Coronary artery (tissue), 2 donors: ENCODE measurements around the gene HIVEP2.

Experiments
- DNase-seq: peaks from one replicate; pipeline ENCODE4 v3.0.0-alpha.2; 2017; ENCODE audit warnings: low spot score
- H3K27ac ChIP-seq, 2 donors: fragments of 200-600 bp; sonication (generic); one replicate each; pipeline ENCODE4 v1.5.1; 2016 to 2019
- H3K4me3 ChIP-seq: fragments of 200-600 bp; sonication (generic); 2 replicates; pipeline ENCODE4 v1.5.1; 2016; ENCODE audit warnings: mild to moderate bottlenecking, moderate library complexity
- CTCF ChIP-seq: fragments of 200-600 bp; sonication (generic); IDR thresholded peaks from one replicate; pipeline ENCODE4 v1.5.1; 2019; ENCODE audit warnings: antibody characterized with exemption

The HIVEP2 gene

DNA sequence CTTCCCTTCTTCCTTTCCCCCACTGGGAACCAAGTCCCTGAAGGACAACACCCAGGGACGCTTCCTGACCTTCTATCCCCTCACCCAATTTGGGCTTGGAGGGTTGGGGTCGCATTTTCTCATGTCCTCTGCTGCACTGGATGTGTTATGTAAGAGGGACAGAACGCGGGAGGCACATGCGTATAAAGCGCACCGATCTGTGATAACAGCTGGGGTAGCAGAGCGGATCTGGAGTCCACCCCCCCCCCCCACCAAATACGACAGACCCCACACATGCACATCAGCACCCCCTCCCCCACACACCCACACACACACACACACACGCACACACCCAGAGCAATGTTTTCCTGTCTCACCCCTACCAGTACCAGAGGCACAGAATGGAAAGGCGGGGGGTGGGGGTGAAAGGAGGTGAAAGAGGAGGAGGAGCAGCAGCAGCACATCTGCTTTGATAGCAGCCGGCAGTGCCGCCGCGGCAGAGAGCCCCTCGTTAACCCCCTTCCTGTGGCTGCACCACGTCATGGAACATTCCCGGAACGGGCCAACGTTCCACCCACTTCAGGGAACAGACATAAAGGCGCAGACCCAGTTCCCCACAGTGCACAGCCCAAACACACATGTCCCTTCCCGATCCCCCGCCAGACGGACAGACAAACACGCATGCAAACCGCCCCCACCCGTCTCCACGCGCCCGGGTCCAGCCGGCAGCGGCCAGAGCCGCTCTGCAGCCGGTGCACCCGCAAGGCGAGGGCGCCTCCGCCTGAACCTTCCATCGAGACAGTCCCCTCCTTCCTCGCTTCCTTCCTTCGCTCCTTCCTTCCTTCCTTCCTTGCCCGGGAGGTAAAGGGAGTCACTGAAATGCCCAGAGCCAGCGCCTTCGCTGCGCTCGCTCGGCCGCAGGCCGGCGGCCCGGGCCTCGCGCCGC is 590 bp downstream of the HIVEP2 start:
- Histone ChIP-seq H3K4me3 (peak overlapping the region; percentile 77), H3K27ac (peak overlapping the region; percentile 97 to 98)
- DNase-seq, result peak; percentile 96
- no peak for TF ChIP-seq CTCF

- no peak for TF ChIP-seq CTCF
- H3K27ac ChIP-seq, result peak overlapping the region; percentile 97 to 98
- peak; percentile 76 for DNase-seq
- H3K4me3 ChIP-seq, result peak overlapping the region; percentile 77
Observed at GRCh38 chr6:142943711-142944123, 1.3 kb downstream of the HIVEP2 start.

- Histone ChIP-seq H3K4me3 (no peak overlapping the region), H3K27ac (no peak overlapping the region)
- TF ChIP-seq CTCF, result peak; percentile 33
- no peak for DNase-seq
Observed at GRCh38 chr6:142942805-142943227, 2.2 kb downstream of the HIVEP2 start.

DNA sequence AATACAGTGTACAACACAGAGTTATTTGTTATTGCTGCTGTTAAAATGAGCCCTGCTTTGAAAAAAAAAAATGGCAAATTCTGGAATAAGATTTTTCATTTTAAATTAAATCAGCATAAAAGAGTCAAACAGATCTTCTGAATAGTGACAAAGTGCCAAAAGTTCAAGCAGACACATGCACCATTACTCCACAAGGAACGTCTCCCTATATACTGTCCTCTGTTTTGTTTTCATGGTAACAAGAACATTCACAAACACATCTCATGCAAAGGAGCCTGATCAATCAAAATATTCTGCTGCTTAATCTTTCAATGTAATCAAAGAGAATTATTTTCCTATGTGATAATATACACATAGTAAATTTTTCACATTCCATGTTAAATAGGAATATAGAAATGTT is 2.7 kb downstream of the HIVEP2 start:
- Histone ChIP-seq H3K4me3 (no peak overlapping the region), H3K27ac (no peak overlapping the region)
- TF ChIP-seq CTCF, result no peak
- DNase-seq, result no peak

- no peak overlapping the region for H3K4me3 ChIP-seq
- H3K27ac ChIP-seq, result no peak overlapping the region
- DNase-seq, result no peak
Observed at GRCh38 chr6:142941018-142941417, 4.0 kb downstream of the HIVEP2 start.

GRCh38 chr6:142940487-142940886 is 4.5 kb downstream of the HIVEP2 start:
- H3K4me3 ChIP-seq, result no peak overlapping the region
- H3K27ac ChIP-seq, result no peak overlapping the region
- TF ChIP-seq CTCF, result no peak
- DNase-seq, result no peak

More at GRCh38 chr6:142941018-142941417, 4.0 kb downstream of the HIVEP2 start:
- no peak for TF ChIP-seq CTCF

- Histone ChIP-seq H3K27ac (no peak overlapping the region), H3K4me3 (no peak overlapping the region)
- no peak for TF ChIP-seq CTCF
- no peak for DNase-seq
Observed at GRCh38 chr6:142938510-142938909, 6.5 kb downstream of the HIVEP2 start.
